Adrenal gland (tissue), 12 donors: ENCODE results near the gene CADPS. TPM values are rescaled to one million over a fixed set of nuclear protein-coding genes. Genes with fewer than 3 reads are reported as not detected.

Source experiments
- DNase-seq, 7 donors: peaks; one replicate each; pipeline ENCODE4 v3.0.0-alpha.2; 2019 to 2020
- H3K27ac ChIP-seq, 5 donors: fragments of 200-600 bp; sonication (generic) in 4 of 5; 1 replicate in 3 of 5; 2 replicates in 2 of 5; pipeline versions ENCODE4 v1.5.1 to v1.8.0; 2016 to 2020; ENCODE audit warnings: mild to moderate bottlenecking in 1 of 5
- H3K27me3 ChIP-seq: fragments of 200-600 bp; 2 replicates; pipeline ENCODE4 v1.8.0; 2021
- H3K36me3 ChIP-seq, 2 donors: fragments of 200-600 bp; replicated peaks in 1 of 2; 1 replicate in 1 of 2; 2 replicates in 1 of 2; pipeline versions ENCODE4 v1.5.1 to v1.8.0; 2018 to 2022
- H3K4me1 ChIP-seq, 2 donors: fragments of 200-600 bp; replicated peaks in 1 of 2; 1 replicate in 1 of 2; 2 replicates in 1 of 2; pipeline versions ENCODE4 v1.5.1 to v1.8.0; 2018 to 2021
- H3K4me3 ChIP-seq, 4 donors: fragments of 200-600 bp; sonication (generic) in 3 of 4; one replicate each; pipeline ENCODE4 v1.5.1; 2016 to 2018
- H3K9me3 ChIP-seq, 3 donors: fragments of 200-600 bp; sonication (generic) in 1 of 3; replicated peaks in 1 of 3; 1 replicate in 2 of 3; 2 replicates in 1 of 3; pipeline versions ENCODE4 v1.5.1 to v1.8.0; 2016 to 2021
- POLR2A ChIP-seq, 2 donors: fragments of 450-650 bp; IDR thresholded peaks; one replicate each; pipeline ENCODE4 v1.6.1; 2017; ENCODE audit warnings: antibody characterized with exemption in 2 of 2, mild to moderate bottlenecking in 2 of 2, moderate library complexity in 1 of 2
- WGBS, 4 donors: extraction: QIAGEN DNeasy Blood & Tissue Kit in 2 of 4; methylation state at CpG; one replicate each; pipeline versions ENCODE4 v1.1.5 to v1.1.7; 2013 to 2017; 5-methylcytosine and 5-hydroxymethylcytosine counted together
- intact Hi-C, 2 donors: fragments of 100-400 bp; cut with DNase I; formaldehyde crosslinking; loops; one replicate each; pipeline versions ENCODE4 v1.14.1 to v1.15.0; 2022 to 2023
- polyA plus RNA-seq, 3 donors: library from polyadenylated mRNA; stranded (reverse); fragments of 200-250 nt in 2 of 3; fragments of 350-450 nt in 1 of 3; fragmentation: Illumina TruSeq in 1 of 3; extraction: RNeasy Lipid Tissue Mini Kit (QIAGEN cat#74804) in 1 of 3; gene quantifications; one replicate each; pipeline ENCODE4 v1.2.3, GENCODE V29; 2013 to 2014
- total RNA-seq, 9 donors: library from RNA; depleted of rRNA in 4 of 9; stranded (reverse); fragments of >200 nt in 4 of 9; fragments of 120-200 nt in 1 of 9; fragmentation: NEBNext Ultra II Directional in 1 of 9; extraction: Animal tissue kit (Norgen Biotek cat#: 25700) in 1 of 9; gene quantifications; one replicate each; pipeline versions ENCODE4 v1.1.0 to v1.2.4, GENCODE V29; 2013 to 2023
- TF ChIP-seq, protein P1 (sequence below), 6 experiments: fragments of 450-650 bp in 4 of 6; fragments of 200-600 bp in 2 of 6; sonication (generic) in 1 of 6; IDR thresholded peaks; 1 replicate in 5 of 6; 2 replicates in 1 of 6; pipeline versions ENCODE4 v1.5.1 to v1.8.0; 2016 to 2021; ENCODE audit warnings: antibody characterized with exemption in 6 of 6, mild to moderate bottlenecking in 2 of 6, moderate library complexity in 1 of 6
- donor health status: healthy with polysubstance abuse.
- donor health status: Bipolar disorder and iron deficiency.
- donor health status: DM: yes; HTN: yes; CAD: no.
- donor health status: DM: no; HTN: no; CAD: no.
- donor health status: DM: no; HTN: no; CAD: no.
- donor health status: DM: yes; HTN: yes; CAD: no.

Gene CADPS
- total and polyA plus RNA-seq, 12 donors: 0.24 to 36.5 (median 11.2) TPM; not detected in 2

DNA sequence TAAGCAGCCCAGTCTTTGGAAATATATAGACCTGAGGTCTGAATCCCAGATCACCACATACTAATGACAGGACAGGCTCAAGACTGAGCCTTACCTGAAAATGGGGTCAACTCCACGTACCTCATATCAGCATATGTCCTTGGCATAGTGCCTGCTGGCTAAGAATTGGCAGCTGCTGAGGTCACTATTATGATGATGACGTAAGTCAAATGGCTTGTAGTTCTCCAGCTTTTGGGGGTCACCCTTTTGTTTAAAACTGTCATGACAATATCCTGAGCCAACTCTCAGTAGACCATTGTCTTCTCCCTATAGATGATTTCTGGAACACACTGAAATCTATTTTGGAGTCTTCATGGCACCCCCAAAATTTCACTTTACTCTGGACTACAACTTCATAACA, 16.8 kb upstream of the CADPS start:
- TF ChIP-seq, protein P1, sequence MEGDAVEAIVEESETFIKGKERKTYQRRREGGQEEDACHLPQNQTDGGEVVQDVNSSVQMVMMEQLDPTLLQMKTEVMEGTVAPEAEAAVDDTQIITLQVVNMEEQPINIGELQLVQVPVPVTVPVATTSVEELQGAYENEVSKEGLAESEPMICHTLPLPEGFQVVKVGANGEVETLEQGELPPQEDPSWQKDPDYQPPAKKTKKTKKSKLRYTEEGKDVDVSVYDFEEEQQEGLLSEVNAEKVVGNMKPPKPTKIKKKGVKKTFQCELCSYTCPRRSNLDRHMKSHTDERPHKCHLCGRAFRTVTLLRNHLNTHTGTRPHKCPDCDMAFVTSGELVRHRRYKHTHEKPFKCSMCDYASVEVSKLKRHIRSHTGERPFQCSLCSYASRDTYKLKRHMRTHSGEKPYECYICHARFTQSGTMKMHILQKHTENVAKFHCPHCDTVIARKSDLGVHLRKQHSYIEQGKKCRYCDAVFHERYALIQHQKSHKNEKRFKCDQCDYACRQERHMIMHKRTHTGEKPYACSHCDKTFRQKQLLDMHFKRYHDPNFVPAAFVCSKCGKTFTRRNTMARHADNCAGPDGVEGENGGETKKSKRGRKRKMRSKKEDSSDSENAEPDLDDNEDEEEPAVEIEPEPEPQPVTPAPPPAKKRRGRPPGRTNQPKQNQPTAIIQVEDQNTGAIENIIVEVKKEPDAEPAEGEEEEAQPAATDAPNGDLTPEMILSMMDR (IDR thresholded peaks at IDR 0.05): no peak
- TF ChIP-seq POLR2A (IDR thresholded peaks at IDR 0.05): no peak
- H3K27me3 ChIP-seq: no peaks in the 10 kb centered on the region
- DNase-seq: no peak
- no peaks in the 10 kb centered on the region for H3K36me3 ChIP-seq
- H3K9me3 ChIP-seq: no peaks in the 10 kb centered on the region
- no peak overlapping the region for H3K27ac ChIP-seq
- intact Hi-C loops: no loop called here
- 26 to 36% (median 31%) methylated on average over 2 of the region's 2 CpGs for WGBS, 4 donors
- no peaks in the 10 kb centered on the region for H3K4me1 ChIP-seq
- H3K4me3 ChIP-seq: no peak overlapping the region

DNA sequence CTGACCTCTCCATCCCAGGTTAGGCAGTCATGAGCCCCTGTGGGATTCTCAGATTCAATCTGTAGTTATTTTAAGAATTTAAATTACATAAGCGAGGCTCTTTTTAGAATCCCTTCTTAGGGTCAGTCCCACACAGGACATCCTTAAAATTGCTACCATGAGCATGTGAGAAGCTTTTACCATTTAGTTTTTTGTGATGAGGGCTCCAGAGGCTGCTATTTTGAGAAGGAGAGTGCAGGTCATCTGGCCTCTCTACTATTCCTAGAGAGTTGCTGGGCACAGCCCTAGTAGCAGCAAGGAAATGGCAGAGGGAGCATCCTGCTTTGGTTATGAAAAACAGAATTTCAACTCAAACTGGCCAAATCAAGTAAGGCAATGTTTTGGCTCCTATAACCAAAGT, 13.6 kb upstream of the CADPS start:
- H3K4me1 ChIP-seq: no peaks in the 10 kb centered on the region
- DNase-seq: no peak
- WGBS, 4 donors: 53 to 70% (median 56%) methylated on average over 1 of the region's 1 CpG
- no peaks in the 10 kb centered on the region for H3K36me3 ChIP-seq
- no peaks in the 10 kb centered on the region for H3K9me3 ChIP-seq
- intact Hi-C loops: no loop called here
- TF ChIP-seq, protein P1 (IDR thresholded peaks at IDR 0.05): no peak
- no peak for TF ChIP-seq POLR2A (IDR thresholded peaks at IDR 0.05)
- H3K27ac ChIP-seq: no peak overlapping the region
- no peak overlapping the region for H3K4me3 ChIP-seq
- no peaks in the 10 kb centered on the region for H3K27me3 ChIP-seq

DNA sequence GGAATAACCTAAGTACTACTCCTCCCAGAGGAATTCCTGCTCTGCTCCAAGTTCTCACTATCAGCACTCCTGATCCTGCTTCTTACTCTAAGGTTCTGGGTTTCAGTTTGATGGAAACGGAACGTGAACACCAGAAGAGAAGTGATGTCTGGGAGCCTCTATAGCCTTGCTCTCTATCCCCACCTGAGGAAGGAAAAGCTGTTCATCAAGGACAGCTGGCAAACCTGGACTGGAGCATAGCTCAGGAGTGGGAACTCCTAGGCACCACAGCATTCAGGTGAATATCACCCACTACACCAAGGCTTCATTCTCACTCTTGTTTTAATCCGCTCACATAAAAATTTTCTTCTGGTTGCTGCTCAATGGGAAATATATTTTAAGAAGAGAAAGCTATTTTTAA, 13.0 kb upstream of the CADPS start:
- no peak for TF ChIP-seq POLR2A (IDR thresholded peaks at IDR 0.05)
- TF ChIP-seq, protein P1 (IDR thresholded peaks at IDR 0.05): no peak
- H3K27me3 ChIP-seq: no peaks in the 10 kb centered on the region
- intact Hi-C loops: no loop called here
- H3K4me1 ChIP-seq: no peaks in the 10 kb centered on the region
- H3K36me3 ChIP-seq: no peaks in the 10 kb centered on the region
- WGBS, 4 donors: 31 to 39% (median 32%) methylated on average over 3 of the region's 3 CpGs
- no peak for DNase-seq
- H3K27ac ChIP-seq: no peak overlapping the region
- H3K4me3 ChIP-seq: no peak overlapping the region
- H3K9me3 ChIP-seq: no peaks in the 10 kb centered on the region

DNA sequence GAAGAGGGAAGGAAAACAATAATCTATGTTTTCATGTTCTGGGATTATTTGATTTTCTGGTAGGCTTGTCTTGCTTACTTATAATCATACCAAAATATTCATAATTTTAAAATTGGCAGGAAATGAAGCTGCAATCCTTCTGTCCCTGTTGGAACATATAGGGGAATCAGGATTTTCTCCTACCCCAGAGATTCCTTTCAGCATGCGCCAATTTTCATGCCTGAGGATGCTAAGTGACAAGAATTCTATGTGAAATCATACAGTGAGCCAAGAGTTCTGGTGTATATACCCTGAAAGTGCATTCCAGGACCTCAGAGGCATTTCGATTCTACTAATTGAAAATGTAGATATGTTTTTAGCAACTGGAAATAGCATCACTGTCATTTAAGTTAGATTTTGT, 9.9 kb upstream of the CADPS start:
- H3K4me3 ChIP-seq: no peak overlapping the region
- H3K4me1 ChIP-seq: no peaks in the 10 kb centered on the region
- WGBS, 4 donors: 65 to 82% (median 69%) methylated on average over 2 of the region's 2 CpGs
- no peaks in the 10 kb centered on the region for H3K27me3 ChIP-seq
- DNase-seq: no peak
- TF ChIP-seq, protein P1 (IDR thresholded peaks at IDR 0.05): no peak
- TF ChIP-seq POLR2A (IDR thresholded peaks at IDR 0.05): no peak
- H3K9me3 ChIP-seq: no peaks in the 10 kb centered on the region
- no peak overlapping the region for H3K27ac ChIP-seq
- no peaks in the 10 kb centered on the region for H3K36me3 ChIP-seq
- intact Hi-C loops: no loop called here
